Stimulated activated CD8-positive, alpha-beta memory T cell treated with anti-CD3 and anti-CD28 coated beads, Interleukin-12 subunit alpha, Interleukin-12 subunit beta, amount 100 ng/mL, for 24 hours (primary cell): Measurements from ENCODE around the gene ZDBF2.
"Not testable (repeated sequence)": the region's sequence is repeated elsewhere in the genome, so short reads cannot be mapped to it uniquely, and the experiment has no call there.

ENCODE experiments used
- DNase-seq: peaks from one replicate; pipeline ENCODE4 v3.0.0-alpha.2; 2020; ENCODE audit errors: extremely low read depth

The ZDBF2 gene

GRCh38 chr2:206274434-206275311 is at the start of gene ZDBF2:
Gene ZDBF2, plus strand, starts transcription at chr2:206274663. Its CDS starts 7,187 bp downstream, at chr2:206281850.
- no peak for DNase-seq

- no peak for DNase-seq
These were observed 48.8 kb upstream of the ZDBF2 start for GRCh38 chr2:206225435-206226232.

- not testable (repeated sequence) for DNase-seq
These were observed 45.8 kb upstream of the ZDBF2 start for GRCh38 chr2:206228636-206229035.

GRCh38 chr2:206229642-206230041 is 44.8 kb upstream of the ZDBF2 start:
- no peak for DNase-seq

GRCh38 chr2:206230060-206230762 is 44.3 kb upstream of the ZDBF2 start:
- DNase-seq: no peak

- DNase-seq: no peak
These were observed 42.7 kb upstream of the ZDBF2 start for GRCh38 chr2:206231669-206232286.

- DNase-seq: no peak
These were observed 42.0 kb upstream of the ZDBF2 start for GRCh38 chr2:206232287-206233035.

GRCh38 chr2:206239157-206239556 is 35.3 kb upstream of the ZDBF2 start:
- DNase-seq: no peak

GRCh38 chr2:206240327-206240726 is 34.1 kb upstream of the ZDBF2 start:
- no peak for DNase-seq

- DNase-seq: no peak
These were observed 32.7 kb upstream of the ZDBF2 start for GRCh38 chr2:206241736-206242135.

- no peak for DNase-seq
These were observed 29.2 kb upstream of the ZDBF2 start for GRCh38 chr2:206245265-206245672.

GRCh38 chr2:206250041-206250897 is 24.2 kb upstream of the ZDBF2 start:
- no peak for DNase-seq

GRCh38 chr2:206253125-206253776 is 21.2 kb upstream of the ZDBF2 start:
- DNase-seq: no peak

- DNase-seq: no peak
These were observed 20.7 kb upstream of the ZDBF2 start for GRCh38 chr2:206253777-206254166.

GRCh38 chr2:206255003-206255402 is 19.5 kb upstream of the ZDBF2 start:
- no peak for DNase-seq

GRCh38 chr2:206256706-206257205 is 17.7 kb upstream of the ZDBF2 start:
- no peak for DNase-seq

- no peak for DNase-seq
These were observed 17.1 kb upstream of the ZDBF2 start for GRCh38 chr2:206257350-206257749.

- DNase-seq: no peak
These were observed 16.6 kb upstream of the ZDBF2 start for GRCh38 chr2:206257861-206258260.

- DNase-seq: not testable (repeated sequence)
These were observed 15.8 kb upstream of the ZDBF2 start for GRCh38 chr2:206258615-206259014.
